Stimulated activated CD4-positive, alpha-beta T cell treated with anti-CD3 and anti-CD28 coated beads, Interleukin-2, amount 100 ng/mL, for 24 hours (primary cell): ENCODE data around the gene ANKRD34A.
A peak's percentile ranks its signal among the peaks of the same experiment; 100 is the strongest.

Source experiments
- DNase-seq, 2 donors: peaks; one replicate each; pipeline ENCODE4 v3.0.0-alpha.2; 2020

The ANKRD34A gene

DNA sequence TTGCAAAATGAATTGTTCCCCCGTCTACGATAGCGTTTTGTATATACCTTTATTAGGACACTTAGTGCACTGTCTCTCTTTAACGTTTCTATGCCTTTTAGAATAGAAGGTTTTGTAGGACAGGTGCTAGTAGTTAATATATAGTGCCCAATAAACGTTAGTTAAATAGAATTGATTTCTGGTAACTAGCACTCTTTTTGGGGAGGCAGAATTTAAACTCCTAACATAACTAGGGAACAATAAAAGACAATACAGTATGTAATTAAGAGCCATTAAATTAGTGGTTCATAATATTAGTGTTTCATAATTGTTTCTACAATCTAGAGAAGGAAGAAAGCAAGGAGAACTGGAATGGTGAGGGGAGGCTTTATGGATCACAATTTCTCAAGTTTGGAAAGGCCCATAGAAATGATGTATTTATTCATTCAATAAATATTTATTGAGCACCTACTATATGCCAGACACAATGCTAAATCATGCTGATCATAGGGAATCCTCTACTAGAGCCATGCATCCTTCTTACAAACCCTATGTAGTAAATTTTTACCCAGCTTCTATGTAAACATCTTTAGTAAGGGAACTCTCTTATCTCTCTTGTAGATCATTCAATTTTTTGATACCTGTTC is 857 bp upstream of the ANKRD34A start:
- DNase-seq = no peak

DNA sequence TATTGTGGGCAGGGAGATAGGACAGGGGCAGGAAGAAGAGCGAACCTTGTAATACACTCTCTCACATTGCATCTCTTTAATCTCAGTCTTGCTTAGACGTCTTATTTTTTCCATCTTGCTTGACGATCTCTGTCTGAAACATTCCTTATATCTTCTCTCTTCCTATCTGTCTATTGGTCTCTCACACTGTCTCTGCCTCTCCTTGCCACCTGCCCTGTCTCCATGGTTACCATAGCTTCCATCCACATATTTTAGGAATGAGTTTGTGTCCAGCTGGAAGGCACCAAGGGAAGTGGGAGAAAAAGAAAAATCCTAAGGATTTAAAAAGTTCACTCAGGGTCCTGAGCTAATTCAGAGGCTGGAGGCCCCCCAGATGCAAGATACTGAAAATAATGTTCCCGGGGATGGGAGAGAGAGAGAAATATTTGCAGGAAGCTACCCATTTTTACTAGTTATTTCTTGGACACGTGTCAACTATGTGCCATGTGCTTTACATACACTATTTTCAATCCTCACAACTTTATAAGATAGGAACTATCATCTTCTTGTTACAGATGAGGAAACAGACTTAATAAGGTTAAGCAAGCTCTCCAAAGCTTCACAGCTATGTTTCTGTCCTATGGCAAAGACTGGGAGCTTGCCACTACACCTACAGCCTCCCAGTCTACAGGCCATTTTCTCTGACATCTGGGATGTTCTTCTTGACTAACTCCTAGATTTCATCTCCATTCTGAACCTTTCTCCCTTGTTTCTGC is 933 bp downstream of the ANKRD34A start:
- no peak for DNase-seq

GRCh38 chr1:145962157-145963102 is 1.9 kb downstream of the ANKRD34A start:
- DNase-seq = peak; percentile 46 to 57

- DNase-seq = peak; percentile 68 to 77
Measured at GRCh38 chr1:145961425-145962156, 2.8 kb downstream of the ANKRD34A start.

DNA sequence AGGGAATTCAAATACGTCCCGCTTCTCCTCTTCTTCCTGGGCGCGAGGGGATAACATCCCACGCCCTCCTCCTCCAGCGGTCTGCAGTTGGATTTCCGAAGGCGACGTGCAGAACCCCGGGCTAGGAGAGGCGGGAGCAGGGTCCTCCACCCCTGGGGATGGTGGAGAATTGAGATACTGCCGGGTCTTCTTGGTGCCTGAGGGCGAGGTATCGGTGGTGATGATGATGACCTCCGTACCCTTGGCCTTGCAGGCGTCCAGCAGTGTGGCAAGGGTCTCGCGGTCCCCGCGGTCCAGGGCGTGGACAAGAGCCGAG is 3.3 kb downstream of the ANKRD34A start:
- no peak for DNase-seq

GRCh38 chr1:145960468-145961108 is 3.8 kb downstream of the ANKRD34A start:
- DNase-seq = peak; percentile 55 to 63

GRCh38 chr1:145959957-145960467 is 4.4 kb downstream of the ANKRD34A start:
- DNase-seq = no peak

GRCh38 chr1:145959333-145959732 is 5.0 kb downstream of the ANKRD34A start:
- no peak for DNase-seq

GRCh38 chr1:145958734-145959133 is 5.6 kb downstream of the ANKRD34A start:
- DNase-seq = no peak

- DNase-seq = peak; percentile 95
Measured at GRCh38 chr1:145957443-145958319, 6.7 kb downstream of the ANKRD34A start, which contains the start of gene LIX1L. Gene LIX1L, minus strand, starts transcription at chr1:145958017. Its CDS starts 90 bp downstream, at chr1:145957927.

DNA sequence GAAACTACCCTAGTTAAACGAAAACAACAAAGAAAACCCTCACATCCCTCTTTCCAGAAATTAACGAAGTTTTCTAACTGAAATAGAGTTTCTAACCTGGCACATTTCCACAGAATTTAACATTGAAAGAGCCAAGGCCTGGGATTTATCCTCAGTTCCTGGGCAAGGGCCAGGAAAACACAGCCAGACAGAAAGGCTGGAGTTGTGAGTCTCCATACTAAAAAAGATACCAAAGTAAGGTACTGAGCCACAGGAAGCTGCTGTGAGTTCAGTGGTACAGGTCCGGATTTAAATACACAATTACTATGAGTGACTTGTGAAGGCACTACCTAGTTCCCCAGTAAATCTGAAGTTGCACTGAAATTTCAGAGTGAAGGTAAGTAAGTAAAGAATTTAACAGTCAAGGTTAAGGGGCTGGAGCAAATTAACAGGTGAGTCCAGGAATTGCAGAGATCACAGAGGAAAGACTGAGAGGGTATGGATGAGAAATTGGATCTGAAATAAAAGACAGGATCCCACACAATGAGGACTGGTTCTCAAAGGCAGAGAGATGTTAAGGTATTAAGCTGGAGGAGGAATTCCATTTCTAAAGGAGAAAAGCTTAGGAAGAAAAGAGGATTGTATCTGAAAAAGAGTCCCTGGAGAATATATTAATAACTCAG is 7.5 kb downstream of the ANKRD34A start:
- no peak for DNase-seq

DNA sequence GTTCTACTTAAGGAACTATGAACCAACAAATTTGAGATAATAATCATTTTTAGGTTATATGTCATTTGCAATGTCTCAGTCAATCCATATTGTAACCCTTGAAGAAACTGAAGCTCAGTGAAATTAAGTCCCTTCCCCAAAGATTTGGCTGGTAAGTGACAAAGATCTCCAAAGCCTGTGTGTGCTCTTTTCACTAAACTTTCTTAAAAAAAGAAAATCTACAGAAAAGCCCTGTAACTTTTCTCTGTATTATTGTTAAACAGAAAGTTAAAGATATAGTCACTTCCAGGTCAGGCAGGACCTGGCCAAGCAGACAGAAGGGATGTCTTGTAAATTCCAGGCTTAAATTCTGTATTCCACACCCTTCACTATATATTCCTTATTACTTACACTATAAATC is 8.0 kb downstream of the ANKRD34A start:
- no peak for DNase-seq

GRCh38 chr1:145955436-145955835 is 8.9 kb downstream of the ANKRD34A start:
- DNase-seq = no peak

DNA sequence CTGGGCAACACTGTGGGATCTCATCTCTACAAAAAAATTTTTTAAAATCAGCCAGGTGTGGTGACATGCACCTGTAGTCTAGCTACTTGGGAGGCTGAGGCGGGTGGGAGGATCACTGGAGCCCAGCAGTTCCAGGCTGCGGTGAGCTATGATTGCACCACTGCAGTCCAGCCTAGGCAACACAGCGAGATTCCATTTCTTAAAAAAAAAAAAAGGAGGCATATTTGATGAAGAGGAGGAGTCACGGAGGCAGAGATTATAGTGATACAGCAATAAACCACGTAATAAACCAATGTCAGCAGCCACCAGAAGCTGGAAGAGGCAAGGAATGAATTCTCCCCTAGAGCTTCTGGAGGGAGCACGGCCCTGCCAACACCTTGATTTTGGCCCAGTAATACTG is 10.5 kb downstream of the ANKRD34A start:
- DNase-seq = no peak

GRCh38 chr1:145952903-145953302 is 11.5 kb downstream of the ANKRD34A start:
- no peak for DNase-seq

GRCh38 chr1:145951526-145951925 is 12.8 kb downstream of the ANKRD34A start:
- DNase-seq = no peak

- no peak for DNase-seq
Measured at GRCh38 chr1:145949219-145949618, 15.2 kb downstream of the ANKRD34A start.

DNA sequence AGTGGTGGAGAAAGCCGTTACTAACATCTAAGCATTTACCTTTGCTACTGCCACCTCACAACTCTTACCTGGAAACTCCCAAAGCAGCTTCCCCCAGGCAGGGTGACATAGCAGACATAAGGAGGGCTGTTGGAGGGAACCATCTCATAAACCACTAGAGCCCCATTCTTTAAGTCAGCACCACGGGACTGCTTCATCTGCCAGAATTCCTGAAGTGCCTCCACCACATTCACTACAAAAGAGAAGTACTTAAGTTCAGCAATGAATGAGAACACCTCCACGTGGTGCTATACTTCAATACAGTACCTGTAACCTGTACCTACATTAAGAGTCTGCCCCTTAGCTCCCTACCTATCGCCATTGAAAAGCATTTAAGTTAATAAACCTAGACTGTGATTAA is 16.8 kb downstream of the ANKRD34A start:
- no peak for DNase-seq

GRCh38 chr1:145946477-145946986 is 17.8 kb downstream of the ANKRD34A start:
- DNase-seq = no peak

- no peak for DNase-seq
Measured at GRCh38 chr1:145944532-145944931, 19.8 kb downstream of the ANKRD34A start.
